CD4-positive, alpha-beta T cell treated with Interleukin-15 for 4 hours (primary cell): ENCODE results near the gene TBX3.
"Not testable (repeated sequence)": the region's sequence is repeated elsewhere in the genome, so short reads cannot be mapped to it uniquely, and the experiment has no call there.

Experiments used
- DNase-seq: peaks from one replicate; pipeline ENCODE4 v3.0.0-alpha.2; 2020; ENCODE audit warnings: low spot score

TBX3 gene

DNA sequence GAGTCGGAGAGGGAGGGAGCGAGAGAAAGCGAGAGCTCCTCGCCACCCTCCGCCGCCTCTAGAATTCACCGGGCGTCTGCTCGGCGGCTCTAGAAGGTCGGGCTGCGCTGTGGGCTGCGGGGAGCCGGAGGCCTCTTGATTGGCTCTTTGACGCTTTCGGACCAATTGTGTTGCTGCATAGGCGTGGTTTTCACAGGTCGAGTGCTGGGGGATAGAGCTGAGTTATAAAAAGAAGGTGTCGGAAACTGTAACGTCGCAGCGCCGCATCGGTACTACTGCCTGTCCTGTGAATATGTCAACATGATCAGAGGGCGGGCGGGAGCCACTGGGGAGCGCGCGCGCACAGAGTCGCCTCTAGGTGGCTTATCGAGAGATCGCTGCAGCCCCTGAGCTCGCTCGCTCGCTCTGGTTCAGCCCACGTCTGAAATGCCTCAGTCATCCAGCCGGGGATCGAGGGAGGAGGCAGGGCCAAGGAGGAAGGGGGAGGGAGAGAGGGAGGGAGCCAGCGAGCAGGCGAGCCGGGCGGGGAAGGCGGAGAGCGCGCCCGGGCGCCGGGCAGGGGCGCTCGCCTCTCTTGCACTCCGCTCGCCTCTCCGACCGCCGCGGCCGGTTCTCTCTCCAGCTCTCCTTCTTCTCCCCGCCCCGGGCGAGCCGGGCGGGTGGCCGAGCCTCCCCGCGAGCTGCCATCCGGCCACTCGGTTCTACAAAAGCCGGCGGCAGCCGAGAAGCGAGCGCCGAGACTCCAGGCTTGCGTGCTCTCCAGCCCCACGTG is at the start of gene TBX3:
Gene TBX3 (minus strand): TSS at position 78 of the 772 bp plus-strand sequence. CDS start 975 bp downstream, outside the sequence.
- no peak for DNase-seq

- DNase-seq, result no peak
Measured at GRCh38 chr12:114732426-114733030, 48.6 kb upstream of the TBX3 start.

- no peak for DNase-seq
Measured at GRCh38 chr12:114729731-114730130, 45.8 kb upstream of the TBX3 start.

- DNase-seq, result no peak
Measured at GRCh38 chr12:114726092-114726710, 42.2 kb upstream of the TBX3 start.

GRCh38 chr12:114722176-114722575 is 38.2 kb upstream of the TBX3 start:
- not testable (repeated sequence) for DNase-seq

- no peak for DNase-seq
Measured at GRCh38 chr12:114721266-114721665, 37.3 kb upstream of the TBX3 start.

- no peak for DNase-seq
Measured at GRCh38 chr12:114713466-114714215, 29.7 kb upstream of the TBX3 start.

DNA sequence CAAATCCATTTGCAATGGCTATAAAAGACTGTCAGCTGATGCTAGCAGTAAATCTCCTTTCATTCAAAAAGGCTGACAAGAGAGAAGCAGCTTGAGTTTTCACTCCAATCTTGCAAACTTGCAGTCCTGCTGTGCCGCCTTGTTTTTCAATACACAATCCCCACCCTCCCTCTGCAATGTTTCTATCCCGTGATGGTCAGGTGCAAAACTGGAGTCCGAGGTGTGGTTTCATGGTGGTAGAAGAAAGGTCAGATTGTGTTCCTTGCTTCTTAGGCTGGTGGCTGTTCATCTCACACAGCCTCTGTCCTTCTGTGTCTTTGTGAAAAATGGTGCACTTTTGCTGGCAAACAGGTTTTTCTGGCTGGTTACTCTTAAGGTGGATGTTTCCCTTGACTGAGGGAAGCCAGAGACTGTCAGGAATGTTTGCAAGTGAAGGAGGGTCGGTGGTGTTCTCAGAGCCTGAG is 27.7 kb upstream of the TBX3 start:
- no peak for DNase-seq

DNA sequence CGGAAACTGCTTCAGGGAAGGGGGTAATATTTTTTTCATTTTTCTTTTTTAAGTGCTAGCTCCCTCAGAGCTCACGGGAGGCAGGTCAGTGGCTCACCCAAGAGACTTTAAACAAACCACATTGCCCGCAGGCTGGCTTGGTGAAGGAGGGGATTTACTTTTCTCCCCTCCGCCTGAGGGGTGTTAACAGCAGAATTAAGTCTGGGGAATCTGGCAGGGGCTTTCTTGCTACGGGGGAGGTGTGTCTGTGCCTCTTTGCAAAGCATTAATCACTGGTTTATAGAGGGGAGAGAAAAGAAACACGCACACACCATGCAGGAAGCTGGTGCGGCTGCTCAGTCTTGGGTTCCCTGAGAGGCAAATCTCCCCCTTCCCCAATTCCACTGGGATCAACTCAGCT is 26.2 kb upstream of the TBX3 start:
- no peak for DNase-seq

DNA sequence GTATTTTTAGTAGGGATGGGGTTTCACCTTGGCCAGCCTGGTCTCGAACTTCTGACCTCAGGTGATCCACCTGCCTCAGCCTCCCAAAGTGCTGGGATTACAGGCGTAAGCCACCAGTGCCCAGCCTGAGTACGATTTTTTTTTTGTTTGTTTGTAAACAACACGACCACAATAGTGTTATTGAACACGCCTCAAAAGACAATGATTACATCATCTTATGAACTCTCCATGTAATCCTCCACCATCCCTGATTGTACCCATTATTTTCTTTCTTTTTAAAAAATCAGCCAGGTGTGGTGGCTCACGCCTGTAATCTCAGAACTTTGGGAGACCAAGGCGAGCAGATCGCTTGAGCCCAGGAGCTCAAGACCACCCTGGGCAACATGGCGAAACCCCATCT is 25.1 kb upstream of the TBX3 start:
- no peak for DNase-seq

DNA sequence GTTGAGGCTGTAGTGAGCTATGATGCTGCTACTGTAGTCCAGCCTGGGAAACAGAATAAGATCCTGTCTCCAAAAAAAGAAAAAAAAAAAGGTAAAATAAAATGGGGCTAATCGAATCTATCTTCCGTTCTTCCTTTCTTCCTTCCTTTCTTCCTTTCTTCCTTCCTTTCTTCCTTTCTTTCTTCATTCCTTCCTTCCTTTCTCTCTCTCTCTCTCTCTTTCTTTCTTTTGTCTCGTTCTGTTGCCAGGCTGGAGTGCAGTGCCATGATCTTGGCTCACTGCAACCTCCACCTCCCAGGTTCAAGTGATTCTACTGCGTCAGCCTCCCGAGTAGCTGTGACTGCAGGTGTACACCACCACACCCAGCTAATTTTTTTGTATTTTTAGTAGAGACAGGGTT is 24.6 kb upstream of the TBX3 start:
- DNase-seq, result not testable (repeated sequence)

DNA sequence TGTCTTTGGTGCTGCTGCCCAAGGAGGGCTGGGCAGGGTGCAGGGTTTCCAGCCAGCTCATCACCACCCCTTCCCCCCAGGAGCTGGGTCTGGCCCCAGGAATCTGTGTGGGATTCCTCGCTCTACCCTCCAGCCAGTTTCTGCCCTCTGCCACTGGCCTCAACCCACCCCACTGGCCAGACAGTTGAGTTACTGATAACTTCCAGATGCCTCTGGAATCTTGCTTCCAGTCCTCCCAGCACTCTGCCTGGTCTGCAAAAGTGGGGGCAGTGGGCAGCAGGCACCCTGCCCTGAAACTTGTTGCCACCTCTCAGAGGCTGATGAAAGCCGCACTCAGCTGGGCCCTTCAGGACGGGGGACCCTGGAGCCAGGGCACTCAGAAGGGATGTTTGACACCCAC is 20.1 kb upstream of the TBX3 start:
- DNase-seq, result no peak

- DNase-seq, result no peak
Measured at GRCh38 chr12:114703060-114703493, 19.1 kb upstream of the TBX3 start.

- DNase-seq, result no peak
Measured at GRCh38 chr12:114702462-114702861, 18.5 kb upstream of the TBX3 start.

- no peak for DNase-seq
Measured at GRCh38 chr12:114701553-114701952, 17.6 kb upstream of the TBX3 start.

- DNase-seq, result no peak
Measured at GRCh38 chr12:114701104-114701414, 17.1 kb upstream of the TBX3 start.

DNA sequence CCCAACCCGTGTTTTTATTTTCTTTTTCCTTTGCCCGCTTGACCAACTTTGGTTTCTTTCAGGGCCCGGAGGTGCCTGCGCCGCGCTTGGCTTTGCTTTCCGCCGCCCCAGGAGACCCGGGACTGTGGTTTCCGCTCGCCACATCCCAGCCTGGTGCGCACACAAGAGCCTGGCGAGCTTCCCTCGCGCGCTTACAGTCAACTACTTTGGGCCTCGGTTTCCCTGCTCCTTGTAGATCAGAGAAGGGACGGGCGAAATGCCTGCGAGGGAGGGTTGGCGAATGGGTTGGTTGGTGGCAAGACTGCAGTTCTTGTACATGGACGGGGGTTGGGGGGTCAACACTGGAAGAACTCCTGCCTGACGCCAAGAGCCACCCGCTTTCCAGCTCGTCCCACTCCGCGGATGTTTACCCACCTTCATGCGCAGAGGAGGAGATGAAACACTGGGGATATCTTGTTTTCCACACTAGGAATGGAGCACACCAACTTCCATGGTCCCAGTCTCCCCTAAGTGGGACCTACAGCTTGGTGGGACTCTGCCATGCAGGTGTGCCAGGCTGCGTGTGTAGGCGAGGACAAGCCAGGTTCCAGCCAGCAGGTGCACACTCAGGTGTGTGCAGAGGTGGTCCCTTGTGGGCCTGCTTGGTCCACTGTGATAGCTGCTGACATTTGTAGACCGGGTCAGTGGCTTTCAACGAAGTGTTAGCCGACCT is 16.6 kb upstream of the TBX3 start:
- no peak for DNase-seq

GRCh38 chr12:114698566-114699163 is 14.7 kb upstream of the TBX3 start:
- no peak for DNase-seq

DNA sequence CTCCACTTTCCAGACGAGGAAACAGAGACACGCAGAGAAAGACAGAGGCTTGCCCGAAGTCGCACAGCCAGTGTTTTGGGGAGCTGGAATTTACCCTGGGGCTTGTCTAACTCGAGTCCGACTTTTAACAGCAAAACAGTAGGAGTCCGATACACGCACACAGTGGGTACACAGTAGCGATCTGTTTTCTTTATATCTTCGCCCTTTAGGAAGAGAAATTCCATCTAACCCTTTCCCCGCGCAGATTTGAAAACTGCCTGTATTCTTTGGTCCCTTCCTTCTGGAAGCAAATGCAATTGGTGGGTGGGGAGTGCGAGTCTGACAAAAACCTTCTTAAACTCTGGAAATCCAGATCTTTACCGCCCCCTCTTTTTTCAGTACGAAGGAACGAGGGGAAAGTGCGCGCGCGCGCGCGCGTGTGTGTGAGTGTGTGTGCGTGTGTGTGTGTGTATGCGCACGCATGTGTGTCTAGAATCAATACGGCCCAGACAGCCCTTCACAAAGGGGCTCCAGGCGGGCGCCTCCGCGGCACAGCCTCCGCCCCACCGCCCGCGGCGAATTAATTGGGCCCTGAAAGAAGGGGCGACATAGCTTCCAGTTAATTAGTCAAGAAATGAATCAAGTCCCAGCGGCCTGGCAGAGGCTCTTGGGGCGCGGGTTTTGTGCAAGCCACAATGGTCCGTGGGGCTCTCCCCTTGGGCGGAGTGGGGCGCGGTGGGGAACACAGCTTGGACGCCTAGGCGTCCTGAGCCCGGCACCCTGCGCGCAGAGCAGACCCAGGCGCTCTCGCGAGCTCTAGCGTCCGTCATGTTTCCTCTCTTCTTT is 14.0 kb upstream of the TBX3 start:
- DNase-seq, result no peak

DNA sequence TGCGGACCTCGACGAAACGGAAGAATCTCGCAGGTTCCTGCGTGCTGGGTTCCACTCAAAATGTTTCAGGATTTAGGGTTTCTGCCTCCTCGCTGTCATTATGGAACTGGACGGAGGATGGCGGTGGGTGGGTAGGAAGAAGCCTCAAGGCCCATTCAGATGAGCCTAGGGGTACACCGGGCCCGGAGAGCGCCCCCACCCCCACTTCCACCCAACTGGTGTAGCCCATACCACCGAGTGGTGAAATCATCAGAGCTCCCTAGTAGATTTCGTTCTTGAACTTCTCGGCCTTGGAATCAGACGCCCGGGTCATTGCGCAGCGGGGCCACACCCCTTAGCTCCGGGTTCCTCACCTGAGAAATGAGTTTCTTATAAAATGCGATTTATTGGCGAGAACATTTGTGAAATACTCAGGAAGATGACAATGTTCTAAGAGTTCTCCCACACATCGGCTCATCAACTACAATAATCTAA is 13.3 kb upstream of the TBX3 start:
- no peak for DNase-seq
